ENCODE results near the gene RASSF8.

RASSF8 gene

DNA sequence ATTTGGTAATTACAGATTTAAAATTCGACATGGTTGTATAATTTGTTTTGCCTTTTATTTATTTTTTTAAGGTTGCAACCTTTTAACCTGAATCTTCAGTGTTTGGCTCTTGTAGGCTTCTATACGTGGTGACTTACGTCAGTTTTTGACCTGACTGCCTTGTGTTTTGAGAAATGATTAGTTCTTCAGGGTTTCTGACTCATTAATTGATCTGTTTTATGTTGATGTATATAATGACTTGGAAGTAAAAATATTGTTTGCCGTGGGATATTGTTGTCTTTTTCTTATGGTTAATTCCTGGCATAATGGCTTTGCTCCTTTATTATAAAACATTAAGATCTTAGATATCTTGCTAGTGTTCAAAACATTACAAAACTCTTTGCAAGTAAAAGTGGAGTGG lies 2.5 kb downstream of the RASSF8 start:
- DNase-seq (ENCODE audit: low read depth, low spot score) = no peak

DNA sequence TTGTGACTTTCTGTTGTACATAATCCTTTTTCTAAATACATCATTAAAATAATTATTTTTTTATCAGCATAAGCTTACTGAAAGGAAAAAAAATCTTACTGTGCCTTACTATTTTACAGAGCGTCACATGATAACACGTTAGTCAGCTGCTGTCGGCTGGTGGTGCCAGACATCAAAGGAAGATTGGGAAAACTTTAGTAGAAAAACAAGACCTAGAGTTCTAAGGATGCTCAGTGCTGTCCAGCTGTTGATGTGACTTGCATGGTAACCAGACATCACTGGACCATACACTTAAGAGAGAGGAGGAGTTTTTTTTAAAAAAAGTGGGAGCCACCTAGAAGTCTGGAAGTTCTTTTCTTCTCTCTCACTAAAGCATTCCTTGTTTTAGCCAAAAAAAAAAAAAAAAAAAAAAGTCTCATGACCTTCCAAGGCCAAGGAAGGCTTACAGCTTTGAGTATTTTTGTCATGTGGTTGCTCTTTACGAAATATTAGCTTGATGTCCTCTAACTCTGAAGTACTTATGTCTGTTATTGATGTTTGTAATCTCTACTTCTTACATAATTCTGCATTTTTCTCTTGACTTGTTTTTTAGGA lies 4.5 kb downstream of the RASSF8 start:
- DNase-seq (ENCODE audit: low read depth, low spot score) = no peak

DNA sequence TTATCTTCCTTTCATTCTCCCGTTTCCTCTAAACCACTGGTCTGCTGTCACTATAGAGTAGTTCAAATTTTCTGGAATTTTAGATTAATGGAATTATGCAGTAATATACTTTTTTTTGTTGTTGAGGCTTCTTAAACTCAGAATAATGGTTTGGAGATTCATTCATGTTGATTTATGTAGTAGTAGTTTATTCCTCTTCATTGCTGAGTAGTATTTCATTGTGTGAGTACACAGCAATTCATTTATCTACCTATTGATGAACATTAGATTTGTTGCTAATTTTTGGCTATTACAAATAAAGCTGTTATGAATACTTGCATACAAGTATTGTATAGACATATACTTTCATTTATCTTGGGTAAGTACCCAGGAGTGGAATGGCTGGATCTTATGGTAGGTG lies 7.2 kb downstream of the RASSF8 start:
- DNase-seq (ENCODE audit: low read depth, low spot score) = no peak

DNA sequence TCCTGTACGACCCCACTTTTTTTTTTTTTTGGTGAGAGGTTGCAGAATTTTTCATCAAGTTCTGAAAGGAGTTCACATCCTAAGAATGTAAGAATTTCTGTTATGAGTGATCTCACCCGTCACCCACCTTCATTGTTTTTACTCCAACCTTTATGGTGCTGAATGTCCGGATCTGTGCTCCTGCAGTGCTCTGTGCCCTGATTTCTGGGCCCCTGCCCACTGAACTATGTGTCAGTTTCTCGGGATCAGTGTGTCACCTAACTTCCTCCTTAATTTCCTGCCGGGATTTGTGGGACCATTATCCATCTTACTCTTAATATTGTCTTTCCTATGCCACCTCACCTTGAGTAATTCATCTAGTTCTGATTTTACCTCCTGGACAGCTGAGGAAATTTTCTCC lies 11.6 kb downstream of the RASSF8 start:
- no peak for DNase-seq (ENCODE audit: low read depth, low spot score)

DNA sequence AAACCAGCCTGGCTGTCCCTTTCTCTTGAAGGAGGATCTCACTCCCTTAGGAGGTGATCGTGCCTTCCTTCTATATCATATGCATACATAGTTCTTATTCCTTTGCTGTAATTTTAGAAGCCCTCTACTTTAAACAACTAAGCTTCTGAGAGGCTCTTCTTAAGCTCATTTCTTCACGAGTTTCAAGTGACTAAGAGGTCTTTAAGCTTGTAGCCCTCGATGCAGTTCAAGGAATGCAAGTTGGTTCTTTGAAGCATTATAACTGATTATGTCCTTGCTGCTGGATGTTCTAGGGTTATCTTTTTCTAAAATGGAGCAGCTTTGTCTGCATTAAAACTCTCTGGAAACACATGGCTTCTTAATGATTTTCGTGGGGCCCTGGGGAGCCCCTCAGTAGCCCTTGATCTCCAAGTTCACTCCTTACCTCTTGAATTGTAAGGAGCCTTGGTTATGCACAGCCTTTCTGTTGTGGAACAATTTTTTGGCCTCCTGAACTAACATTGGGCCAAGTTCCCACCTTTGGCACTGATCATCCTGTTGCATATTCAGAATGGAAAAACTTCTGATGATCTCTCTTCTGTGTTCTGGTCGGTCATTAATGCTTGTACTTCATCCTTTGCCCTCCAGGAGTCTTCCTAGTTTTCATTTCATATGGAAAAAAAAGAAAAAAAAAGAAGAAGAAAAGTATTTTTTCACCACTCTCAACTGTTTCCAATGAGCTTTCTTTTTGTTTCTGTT lies 12.6 kb downstream of the RASSF8 start:
- DNase-seq (ENCODE audit: low read depth, low spot score) = no peak

DNA sequence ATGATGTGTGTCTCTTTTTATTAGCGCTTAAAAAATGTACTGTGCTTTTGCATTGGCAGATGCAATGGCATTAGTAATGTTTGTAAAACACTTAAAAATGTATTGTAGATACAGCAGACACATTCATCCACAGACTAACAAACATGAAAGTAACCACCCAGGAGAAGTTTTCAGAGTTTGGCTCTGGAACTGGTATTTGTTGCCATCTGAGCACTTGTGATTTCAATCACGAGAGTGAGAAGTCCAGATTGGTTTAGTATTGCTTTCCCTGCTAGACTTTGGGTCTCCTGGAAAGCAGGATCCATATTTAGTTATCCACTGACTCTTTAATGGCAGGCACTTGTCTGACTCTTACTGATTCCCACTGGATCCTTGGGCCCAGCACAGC lies 13.2 kb downstream of the RASSF8 start:
- no peak for DNase-seq (ENCODE audit: low read depth, low spot score)

DNA sequence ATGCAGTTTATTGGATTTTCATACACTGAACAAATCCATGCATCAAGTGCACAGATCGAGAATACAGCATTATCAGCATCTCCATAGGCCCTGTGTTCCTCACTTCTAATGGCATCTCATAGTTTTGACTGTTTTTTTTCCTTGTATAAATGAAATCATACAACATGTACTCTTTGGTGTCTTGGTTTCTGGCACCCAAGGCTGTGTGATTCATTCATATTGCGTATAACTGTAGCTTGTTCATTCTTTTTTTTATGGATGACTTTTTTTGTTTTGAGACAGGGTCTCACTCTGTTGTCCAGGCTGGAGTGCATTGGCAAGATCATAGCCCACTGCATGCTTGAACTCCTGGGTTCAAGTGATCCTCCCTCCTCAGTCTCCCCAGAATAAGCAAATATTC lies 14.3 kb downstream of the RASSF8 start:
- DNase-seq (ENCODE audit: low read depth, low spot score) = no peak

DNA sequence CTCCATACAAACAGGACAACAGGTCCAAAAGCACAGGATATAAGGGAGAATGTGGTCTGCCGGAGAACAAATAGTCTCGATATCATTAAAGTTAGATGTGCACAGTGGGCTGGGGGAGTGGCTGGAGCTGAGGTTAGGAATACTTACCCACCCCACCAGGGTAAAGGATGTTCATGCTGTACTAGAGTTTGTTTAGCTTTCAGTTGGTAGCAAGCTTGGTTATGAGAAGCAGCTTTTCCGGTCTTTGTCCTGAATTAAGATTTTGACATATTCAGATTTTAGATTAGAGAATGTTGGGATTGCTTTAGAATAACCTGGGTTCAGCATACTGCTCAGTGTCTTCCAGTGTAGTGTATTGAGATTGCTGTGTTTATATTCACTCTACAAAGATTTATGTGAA lies 16.7 kb downstream of the RASSF8 start:
- DNase-seq (ENCODE audit: low read depth, low spot score) = no peak

DNA sequence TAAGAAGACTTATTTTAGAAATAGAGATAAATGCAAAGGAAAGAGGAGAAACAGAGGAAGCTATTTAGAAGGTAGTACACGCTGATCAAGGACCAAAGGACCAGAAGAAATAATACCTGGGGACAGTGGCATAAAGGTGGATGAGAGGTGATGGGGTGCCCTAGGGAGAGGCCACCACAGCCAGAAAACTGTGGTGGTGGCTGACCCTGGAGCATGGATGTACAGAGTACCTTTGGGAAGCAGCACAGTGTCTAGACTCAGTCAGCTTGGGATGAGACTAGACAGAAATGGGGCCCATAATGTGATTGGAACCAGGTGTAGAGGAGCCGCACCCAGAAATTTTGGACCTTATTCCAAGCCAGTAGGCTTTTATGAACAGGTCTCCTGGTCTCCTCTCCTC lies 17.2 kb downstream of the RASSF8 start:
- DNase-seq (ENCODE audit: low read depth, low spot score) = no peak

DNA sequence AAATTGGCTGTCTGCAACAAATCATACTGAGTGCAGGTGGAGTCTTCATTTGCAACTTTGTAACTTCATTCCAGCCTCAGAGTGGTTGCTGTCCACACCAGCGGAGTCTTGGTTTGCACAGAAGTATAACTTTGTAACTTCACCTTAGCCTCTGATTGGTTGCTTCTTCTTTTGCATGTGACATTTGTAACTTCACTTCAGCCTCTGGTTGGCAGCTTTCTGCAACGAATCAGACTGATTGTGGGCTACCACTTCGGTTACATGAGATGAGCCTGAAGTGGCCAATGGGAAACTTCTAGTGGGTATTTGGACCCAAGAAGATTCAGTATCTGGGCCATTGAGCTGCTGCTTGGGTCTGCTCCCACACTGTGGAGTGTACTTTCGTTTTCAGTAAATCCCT lies 17.8 kb downstream of the RASSF8 start:
- DNase-seq (ENCODE audit: low read depth, low spot score) = no peak

DNA sequence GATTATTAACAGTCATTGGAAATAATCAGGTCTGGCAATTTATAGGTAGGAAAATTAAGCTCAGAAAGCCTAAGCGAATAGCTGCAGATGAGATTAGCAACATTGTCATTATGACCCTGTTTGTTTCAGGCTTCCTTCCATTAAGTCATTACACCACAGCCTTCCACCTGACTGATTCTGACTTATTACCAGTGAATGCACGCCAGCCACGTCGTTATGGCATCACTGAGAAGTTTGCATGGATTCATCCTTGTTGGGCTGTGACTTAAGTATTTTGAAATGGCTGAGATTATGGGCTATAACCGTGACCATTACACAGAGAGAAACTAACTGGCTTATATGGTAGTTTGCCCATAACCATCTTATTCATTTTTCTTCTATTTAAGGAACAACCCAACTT lies 18.6 kb downstream of the RASSF8 start:
- DNase-seq (ENCODE audit: low read depth, low spot score) = no peak

DNA sequence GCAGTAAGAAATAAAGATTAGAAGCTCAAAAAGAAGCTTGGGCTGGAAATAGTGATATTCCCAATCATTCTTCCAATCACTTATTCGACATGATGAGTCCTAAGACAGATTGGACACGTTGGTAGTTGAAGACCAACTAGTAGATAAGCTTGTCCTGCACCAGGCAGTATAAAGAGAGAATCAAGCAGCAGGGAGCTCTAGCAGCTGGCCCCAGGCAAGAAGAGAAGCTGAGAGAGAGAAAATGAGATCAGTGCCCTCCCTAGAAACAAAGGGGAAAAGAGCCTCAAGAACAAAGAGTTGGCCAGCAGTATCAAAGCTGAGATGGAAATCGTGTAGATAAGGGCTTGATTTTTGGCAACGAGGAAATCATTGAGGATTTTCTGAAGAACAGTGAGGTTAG lies 20.6 kb downstream of the RASSF8 start:
- DNase-seq (ENCODE audit: low read depth, low spot score) = no peak

DNA sequence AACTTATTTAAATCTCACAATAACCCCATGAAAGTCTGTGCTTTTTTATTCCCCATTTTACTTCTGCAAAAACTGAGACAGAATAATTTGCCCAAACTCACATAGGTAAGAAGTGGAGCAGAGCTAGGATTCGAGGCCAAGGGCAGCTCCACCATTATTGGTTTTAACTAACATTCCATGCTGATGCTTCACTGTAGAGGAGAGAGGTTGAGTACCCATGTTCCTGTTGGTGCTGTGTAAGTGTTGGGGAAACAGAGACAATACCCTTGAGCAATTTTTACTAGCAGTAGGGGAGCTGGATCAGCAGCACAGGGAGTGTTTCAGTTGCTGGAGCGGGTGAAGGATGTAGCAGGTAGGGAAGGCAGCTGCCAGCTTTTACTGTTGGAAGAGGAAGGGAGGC lies 21.1 kb downstream of the RASSF8 start:
- DNase-seq (ENCODE audit: low read depth, low spot score) = no peak

DNA sequence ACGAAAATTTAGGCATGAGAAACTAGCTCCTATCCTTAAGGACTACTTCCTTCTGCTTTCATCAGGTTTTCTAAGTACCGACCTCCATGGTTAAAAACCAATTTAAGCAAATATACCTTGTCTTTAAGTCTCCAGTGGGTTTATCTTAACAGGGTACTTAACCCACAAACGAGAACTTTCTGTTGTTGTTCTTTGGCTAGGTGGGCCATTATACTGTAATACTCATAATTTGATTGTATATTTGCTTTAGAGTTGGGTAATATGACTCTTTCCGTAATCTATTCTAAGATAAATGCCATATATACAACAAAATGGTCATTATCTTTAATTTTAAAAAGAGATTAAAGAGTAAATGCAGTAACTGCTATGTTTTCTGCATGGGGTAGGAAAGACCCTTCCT lies 21.6 kb downstream of the RASSF8 start:
- no peak for DNase-seq (ENCODE audit: low read depth, low spot score)

DNA sequence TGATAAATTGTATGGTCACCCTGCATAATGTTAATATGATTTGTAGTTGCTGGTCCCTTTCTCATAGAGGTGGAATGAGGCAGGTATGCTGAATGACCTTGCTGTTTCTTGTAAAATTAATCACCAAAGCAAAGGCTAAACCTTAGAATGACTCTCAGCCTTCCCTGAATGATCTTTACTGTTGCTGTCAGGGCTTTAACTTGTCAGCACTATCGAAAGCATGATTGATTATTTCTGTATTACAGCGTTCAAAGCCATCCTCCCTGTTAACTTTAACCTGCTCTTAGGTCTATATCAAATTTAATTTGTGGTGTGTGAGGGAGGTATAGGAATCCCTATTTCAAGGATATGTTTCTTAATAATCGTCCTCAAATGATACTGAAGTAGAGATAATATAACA lies 23.1 kb downstream of the RASSF8 start:
- no peak for DNase-seq (ENCODE audit: low read depth, low spot score)

DNA sequence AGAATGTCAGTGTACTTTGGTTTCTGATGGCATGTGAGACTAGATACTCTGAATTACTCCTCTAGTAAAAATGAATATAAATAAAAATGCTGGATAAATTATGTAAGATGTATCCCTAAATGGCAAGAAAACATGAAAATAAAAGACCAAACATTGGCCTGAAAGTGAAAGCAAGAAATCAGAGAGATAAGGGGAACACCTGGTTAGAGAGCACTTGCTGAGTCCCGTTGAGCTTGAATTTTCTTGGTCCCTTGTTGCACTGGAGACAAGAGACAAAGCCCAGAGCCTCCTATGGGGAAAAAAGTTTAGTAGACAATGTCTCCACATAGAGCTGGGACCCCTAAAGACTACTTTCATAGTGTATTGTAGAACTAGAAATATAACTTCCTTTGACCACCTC lies 23.9 kb downstream of the RASSF8 start:
- no peak for DNase-seq (ENCODE audit: low read depth, low spot score)

DNA sequence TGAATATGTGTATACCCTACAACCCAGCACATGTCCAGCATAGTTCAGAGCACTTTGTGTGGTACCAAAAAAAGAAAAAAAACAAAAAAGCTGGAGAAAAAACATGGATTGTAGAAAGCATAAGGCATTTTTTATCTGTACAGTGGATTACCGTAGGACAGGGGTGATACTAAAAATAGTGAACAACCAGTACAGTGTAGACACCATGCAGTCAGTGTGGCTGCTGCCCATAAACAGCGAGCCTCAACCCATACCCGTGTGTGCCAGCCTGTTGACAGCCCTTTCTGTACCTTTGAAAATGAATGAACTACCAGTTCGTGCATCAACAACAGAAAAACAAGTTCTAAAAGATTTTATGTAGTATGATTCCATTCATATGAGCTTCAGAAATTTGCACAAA lies 25.1 kb downstream of the RASSF8 start:
- no peak for DNase-seq (ENCODE audit: low read depth, low spot score)

DNA sequence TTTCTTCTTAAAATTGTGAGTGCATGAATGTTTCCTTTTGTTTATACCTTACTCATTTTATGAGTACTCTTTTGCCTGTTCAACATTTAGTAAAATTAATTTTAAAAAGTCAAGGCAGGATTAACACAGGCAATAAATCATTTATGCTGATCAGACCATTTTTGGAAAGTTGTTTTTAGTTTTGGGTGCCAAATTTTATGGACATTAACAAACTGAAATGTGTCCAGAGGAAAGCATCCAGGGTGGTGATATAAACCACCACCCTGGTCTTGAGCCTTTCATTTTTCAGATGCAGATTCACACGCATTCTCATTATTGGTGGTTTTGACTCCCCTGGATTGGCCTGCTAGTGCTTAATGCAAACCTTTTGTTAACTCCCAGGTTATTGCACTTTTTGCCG lies 26.3 kb downstream of the RASSF8 start:
- DNase-seq (ENCODE audit: low read depth, low spot score) = no peak

DNA sequence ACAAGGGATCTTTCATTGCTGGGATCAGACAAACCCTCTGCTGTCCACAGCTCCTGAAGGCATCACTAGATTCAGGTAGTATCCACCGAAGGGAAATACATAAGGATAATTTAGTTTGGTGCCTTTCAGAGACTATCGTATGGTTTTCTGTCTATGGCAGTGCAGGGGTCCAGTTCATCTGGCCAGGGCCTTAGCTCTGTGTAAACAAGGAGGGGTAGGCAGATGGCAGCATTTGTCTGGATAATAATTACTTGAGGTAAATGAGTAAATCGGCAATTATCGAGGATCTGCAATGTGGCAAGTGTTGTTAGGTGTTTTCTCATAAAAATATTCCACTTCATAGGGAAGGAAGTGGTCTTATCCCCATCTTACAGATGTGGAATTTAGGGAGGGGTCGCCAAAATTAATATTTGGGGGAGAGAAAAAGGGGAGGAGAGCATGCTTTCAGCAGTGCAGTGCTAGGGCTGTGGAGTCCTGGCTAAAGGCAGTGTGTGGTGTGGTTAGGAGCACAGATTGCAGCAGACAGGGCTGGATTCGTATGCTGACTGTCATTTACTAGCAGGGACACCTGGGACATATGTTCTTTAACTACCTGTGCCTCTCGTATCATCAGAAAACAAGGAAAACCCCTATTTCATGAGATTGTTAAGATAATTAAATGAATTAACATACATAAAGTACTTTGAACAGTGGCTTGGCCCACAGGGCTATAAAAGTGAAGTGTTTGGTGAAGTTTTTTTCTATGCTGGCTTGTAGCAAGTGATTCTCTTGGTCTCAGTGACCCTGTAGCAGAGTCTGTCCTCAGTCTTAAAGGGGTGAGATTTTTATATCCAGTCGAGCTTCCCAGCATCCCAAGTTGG lies 27.1 kb downstream of the RASSF8 start:
- no peak for DNase-seq (ENCODE audit: low read depth, low spot score)

DNA sequence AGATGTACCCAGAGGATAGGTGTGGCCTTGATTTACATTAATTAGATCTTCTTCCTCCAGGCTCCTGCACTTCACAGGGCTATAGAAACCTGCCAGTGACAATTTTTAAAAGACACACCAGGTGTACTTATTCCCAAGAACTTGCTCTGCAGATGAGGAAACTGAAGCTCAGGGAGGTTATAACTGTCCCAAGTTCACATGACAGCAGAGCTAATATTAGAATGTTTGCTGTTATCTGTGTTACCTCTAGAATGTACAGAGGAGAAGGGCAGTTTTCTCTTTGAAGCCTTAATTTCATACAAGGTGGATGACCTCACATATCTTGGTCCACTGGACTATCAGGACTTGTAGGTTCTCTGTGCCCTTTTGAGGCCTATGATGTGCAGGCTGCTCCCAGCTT lies 27.7 kb downstream of the RASSF8 start:
- DNase-seq (ENCODE audit: low read depth, low spot score) = no peak

DNA sequence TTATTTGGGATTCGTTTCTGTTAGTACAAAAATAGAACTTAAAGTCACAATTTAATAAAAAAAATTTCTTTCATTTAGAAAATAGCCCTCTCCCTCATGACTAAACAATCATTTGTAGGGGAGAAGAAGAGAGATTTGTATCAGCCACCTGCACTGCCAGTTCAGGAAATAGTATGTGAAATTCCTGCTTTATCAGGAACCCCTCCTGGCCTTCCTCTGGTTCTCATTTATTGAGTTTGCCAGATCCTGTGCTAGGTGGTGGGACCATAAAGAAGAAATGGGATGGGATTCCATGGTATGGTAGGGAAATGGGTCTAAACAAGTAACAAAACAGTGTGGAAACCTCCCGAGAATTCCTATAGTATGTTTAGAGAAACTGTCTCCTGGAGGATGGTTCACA lies 30.0 kb downstream of the RASSF8 start:
- no peak for DNase-seq (ENCODE audit: low read depth, low spot score)

DNA sequence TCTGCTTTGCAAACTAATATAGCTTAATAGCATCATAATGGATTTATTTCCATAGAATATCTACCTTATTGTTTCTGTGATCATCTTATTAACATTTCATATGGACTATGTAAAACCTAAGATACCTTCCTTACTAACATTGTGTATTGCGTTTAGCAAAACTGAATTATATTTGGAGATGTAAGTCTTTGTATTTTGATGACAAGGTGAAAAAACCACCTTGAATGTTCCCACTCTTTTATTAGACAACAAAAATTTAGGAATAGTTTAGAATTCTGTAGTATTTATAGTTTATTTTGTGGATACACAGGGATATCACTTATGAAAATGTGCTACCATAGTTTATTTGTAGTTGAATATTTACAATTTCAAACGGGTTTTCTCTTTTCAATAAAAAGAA lies 32.0 kb downstream of the RASSF8 start:
- DNase-seq (ENCODE audit: low read depth, low spot score) = no peak
